ENCODE data around the gene NAT8.
"Not testable (repeated sequence)": the region's sequence is repeated elsewhere in the genome, so short reads cannot be mapped to it uniquely, and the experiment has no call there.

Gene NAT8

GRCh38 chr2:73630662-73631266, 11.5 kb downstream of the NAT8 start:
- DNase-seq, result peak; percentile 2

- not testable (repeated sequence) for DNase-seq
These were observed 13.7 kb downstream of the NAT8 start for GRCh38 chr2:73628493-73628892.

GRCh38 chr2:73626237-73626636, 16.0 kb downstream of the NAT8 start:
- not testable (repeated sequence) for DNase-seq

- DNase-seq, result not testable (repeated sequence)
These were observed 17.6 kb downstream of the NAT8 start for GRCh38 chr2:73624625-73625024.

- DNase-seq, result not testable (repeated sequence)
These were observed 18.2 kb downstream of the NAT8 start for GRCh38 chr2:73624036-73624435.

- DNase-seq, result not testable (repeated sequence)
These were observed 22.3 kb downstream of the NAT8 start for GRCh38 chr2:73619925-73620324.

- DNase-seq, result no peak
These were observed 27.2 kb downstream of the NAT8 start for GRCh38 chr2:73614997-73615396.

GRCh38 chr2:73614105-73614504, 28.1 kb downstream of the NAT8 start:
- no peak for DNase-seq

- no peak for DNase-seq
These were observed 30.4 kb downstream of the NAT8 start for GRCh38 chr2:73611867-73612266.

GRCh38 chr2:73611193-73611592, 31.0 kb downstream of the NAT8 start:
- DNase-seq, result no peak

- no peak for DNase-seq
These were observed 32.1 kb downstream of the NAT8 start for GRCh38 chr2:73610111-73610510.

GRCh38 chr2:73604589-73604988, 37.6 kb downstream of the NAT8 start:
- DNase-seq, result not testable (repeated sequence)

- DNase-seq, result not testable (repeated sequence)
These were observed 39.1 kb downstream of the NAT8 start for GRCh38 chr2:73603099-73603588.

- DNase-seq, result no peak
These were observed 40.4 kb downstream of the NAT8 start for GRCh38 chr2:73601780-73602179.

- DNase-seq, result no peak
These were observed 48.0 kb downstream of the NAT8 start for GRCh38 chr2:73594251-73594650.

GRCh38 chr2:73593680-73594079, 48.5 kb downstream of the NAT8 start:
- DNase-seq, result no peak

Data from NCI-H1105 treated with DMSO at 0.1 percent for 48 hours (cell line).